WERI-Rb-1 (cell line): ENCODE measurements around the gene UBA6.
"Not testable (repeated sequence)": the region's sequence is repeated elsewhere in the genome, so short reads cannot be mapped to it uniquely, and the experiment has no call there.

Experiments
- DNase-seq: peaks from one replicate; pipeline ENCODE4 v3.0.0-alpha.2; 2020
- H3K27ac ChIP-seq: fragments of 250-450 bp; sonication (Bioruptor Pico); 2 replicates; pipeline ENCODE4 v1.5.1; 2020; ENCODE audit warnings: mild to moderate bottlenecking, moderate library complexity
- H3K27me3 ChIP-seq: fragments of 250-450 bp; sonication (Bioruptor Pico); 2 replicates; pipeline ENCODE4 v1.5.1; 2021; ENCODE audit warnings: mild to moderate bottlenecking, low read depth, moderate library complexity; ENCODE audit not compliant: insufficient read depth, severe bottlenecking
- H3K36me3 ChIP-seq: fragments of 250-450 bp; sonication (Bioruptor Pico); 2 replicates; pipeline ENCODE4 v1.5.1; 2020; ENCODE audit warnings: mild to moderate bottlenecking, moderate library complexity
- H3K4me3 ChIP-seq: 2 replicates; pipeline ENCODE4 v1.5.1; 2011; ENCODE audit warnings: low read depth, mild to moderate bottlenecking, control low read depth, low read length
- H3K9me3 ChIP-seq: fragments of 250-450 bp; sonication (Bioruptor Pico); 2 replicates; pipeline ENCODE4 v1.5.1; 2021; ENCODE audit warnings: mild to moderate bottlenecking, moderate library complexity; ENCODE audit not compliant: severe bottlenecking
- CTCF ChIP-seq: IDR thresholded peaks from 2 replicates; pipeline ENCODE4 v1.5.1; 2011; ENCODE audit warnings: low read depth, mild to moderate bottlenecking, control low read depth, inconsistent platforms, low read length

UBA6 gene

GRCh38 chr4:67651536-67651935 lies 49.4 kb downstream of the UBA6 start:
- Histone ChIP-seq H3K36me3 (peaks cover 8% of the 10 kb centered on the region), H3K27me3 (no peaks in the 10 kb centered on the region), H3K4me3 (no peak overlapping the region), H3K27ac (no peak overlapping the region), H3K9me3 (no peaks in the 10 kb centered on the region)
- TF ChIP-seq CTCF, result no peak
- no peak for DNase-seq

DNA sequence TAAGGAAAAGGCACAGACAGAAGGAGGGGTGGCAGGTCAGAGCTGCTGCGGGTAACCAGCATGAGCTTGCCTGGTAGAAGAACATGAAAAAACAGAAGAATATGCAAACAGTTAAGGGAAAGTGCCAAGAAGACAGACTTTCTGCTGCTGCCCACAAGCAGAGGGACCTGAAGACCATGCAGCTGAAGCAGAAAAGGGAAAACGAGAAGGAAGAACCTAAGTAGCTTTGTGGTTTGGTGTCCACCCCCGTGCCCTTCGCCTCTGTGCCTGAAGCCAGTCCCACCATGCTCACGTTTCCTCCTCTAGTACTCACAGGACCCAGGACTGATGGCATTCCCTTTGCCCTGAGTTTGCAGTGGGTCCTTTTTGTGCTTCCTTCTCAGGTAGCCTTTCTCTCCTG lies 62.8 kb downstream of the UBA6 start:
- peaks cover 18% of the 10 kb centered on the region for H3K36me3 ChIP-seq
- DNase-seq, result no peak
- no peak for TF ChIP-seq CTCF
- H3K4me3 ChIP-seq, result no peak overlapping the region
- H3K9me3 ChIP-seq, result no peaks in the 10 kb centered on the region
- no peaks in the 10 kb centered on the region for H3K27me3 ChIP-seq
- no peak overlapping the region for H3K27ac ChIP-seq

DNA sequence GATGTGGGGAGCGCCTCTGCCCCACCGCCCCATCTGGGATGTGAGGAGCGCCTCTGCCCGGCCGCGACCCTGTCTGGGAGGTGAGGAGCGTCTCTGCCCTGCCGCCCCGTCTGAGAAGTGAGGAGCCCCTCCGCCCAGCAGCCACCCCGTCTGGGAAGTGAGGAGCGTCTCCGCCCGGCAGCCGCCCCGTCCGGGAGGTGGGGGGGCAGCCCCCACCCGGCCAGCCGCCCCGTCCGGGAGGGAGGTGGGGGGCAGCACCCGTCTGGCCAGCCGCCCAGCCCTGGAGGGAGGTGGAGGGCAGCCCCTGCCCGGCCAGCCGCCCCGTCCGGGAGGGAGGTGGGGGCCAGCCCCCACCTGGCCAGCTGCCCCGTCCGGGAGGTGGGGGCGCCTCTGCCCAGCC lies 64.0 kb downstream of the UBA6 start:
- not testable (repeated sequence) for DNase-seq, H3K4me3 ChIP-seq, H3K9me3 ChIP-seq, H3K27ac ChIP-seq, H3K27me3 ChIP-seq
- peaks cover 18% of the 10 kb centered on the region for H3K36me3 ChIP-seq

DNA sequence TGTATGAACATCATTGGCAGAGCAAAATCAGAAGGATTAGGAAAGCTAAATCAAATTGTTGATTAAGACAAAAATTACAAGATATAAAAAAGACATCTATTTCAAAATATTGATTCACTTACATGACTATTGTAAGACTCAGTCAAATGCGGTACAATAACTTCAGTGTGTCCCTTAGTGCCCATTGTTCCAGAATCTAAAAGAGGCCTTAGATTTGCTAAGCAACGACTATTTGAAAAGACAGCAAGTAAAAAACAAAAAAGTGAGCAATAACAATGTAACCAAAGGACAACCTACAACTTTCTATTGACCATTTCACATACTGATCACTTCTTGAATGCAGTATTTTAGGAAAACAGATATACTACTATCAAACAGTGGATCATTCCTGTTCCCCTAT lies 65.6 kb downstream of the UBA6 start:
- no peak for TF ChIP-seq CTCF
- Histone ChIP-seq H3K36me3 (peaks cover 27% of the 10 kb centered on the region; the same call in 1 of the 2 replicates), H3K27me3 (no peaks in the 10 kb centered on the region), H3K9me3 (no peaks in the 10 kb centered on the region), H3K27ac (no peak overlapping the region), H3K4me3 (no peak overlapping the region)
- DNase-seq, result no peak

DNA sequence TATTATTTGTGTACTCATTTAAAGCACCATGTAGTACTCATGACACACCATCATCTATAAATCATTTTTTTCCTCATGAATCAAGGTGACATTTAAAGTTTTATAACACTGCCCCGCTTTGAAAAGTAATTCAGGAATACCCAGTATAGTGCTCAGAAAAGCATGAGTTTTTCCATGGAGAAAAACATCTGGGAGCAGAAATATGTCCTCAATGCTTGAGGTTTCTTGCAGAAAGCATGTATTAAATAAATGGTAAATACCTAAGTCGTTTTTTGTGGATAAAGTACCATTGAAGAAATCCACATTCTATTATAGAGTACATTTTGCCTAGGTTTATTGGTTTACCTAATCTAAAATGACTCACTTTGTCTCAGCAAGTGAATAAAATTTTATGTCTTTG lies 66.2 kb downstream of the UBA6 start:
- Histone ChIP-seq H3K36me3 (peaks cover 30% of the 10 kb centered on the region), H3K27ac (no peak overlapping the region), H3K9me3 (no peaks in the 10 kb centered on the region), H3K4me3 (no peak overlapping the region), H3K27me3 (no peaks in the 10 kb centered on the region)
- DNase-seq, result no peak
- TF ChIP-seq CTCF, result no peak

GRCh38 chr4:67632492-67632891 lies 68.5 kb downstream of the UBA6 start:
- Histone ChIP-seq H3K4me3 (no peak overlapping the region), H3K9me3 (no peaks in the 10 kb centered on the region), H3K36me3 (peaks cover 24% of the 10 kb centered on the region), H3K27ac (no peak overlapping the region), H3K27me3 (no peaks in the 10 kb centered on the region)
- no peak for TF ChIP-seq CTCF
- no peak for DNase-seq

- Histone ChIP-seq H3K27me3 (no peaks in the 10 kb centered on the region), H3K4me3 (no peak overlapping the region), H3K9me3 (no peaks in the 10 kb centered on the region), H3K36me3 (peaks cover 34% of the 10 kb centered on the region), H3K27ac (no peak overlapping the region)
- no peak for TF ChIP-seq CTCF
- DNase-seq, result no peak
Measured at GRCh38 chr4:67624939-67625338, 76.0 kb downstream of the UBA6 start.
